NCI-H82 (cell line): ENCODE measurements around the gene CHPF.

ENCODE experiments used
- DNase-seq: peaks from one replicate; lab custom pipeline; 2025; lab: John Stamatoyannopoulos, UW

The CHPF gene

GRCh38 chr2:219513787-219514186, 29.8 kb downstream of the CHPF start:
- peak; percentile 55 for DNase-seq

GRCh38 chr2:219512524-219513216, 30.9 kb downstream of the CHPF start:
- peak; percentile 85 for DNase-seq

GRCh38 chr2:219511547-219512325, 31.9 kb downstream of the CHPF start:
- peak; percentile 97 for DNase-seq

- peak; percentile 80 for DNase-seq
These were observed 33.0 kb downstream of the CHPF start for GRCh38 chr2:219510512-219511135.

- peak; percentile 98 for DNase-seq
These were observed 33.7 kb downstream of the CHPF start for GRCh38 chr2:219509780-219510511.

GRCh38 chr2:219508971-219509779, 34.4 kb downstream of the CHPF start:
- peak; percentile 83 for DNase-seq

- no peak for DNase-seq
These were observed 35.2 kb downstream of the CHPF start for GRCh38 chr2:219508444-219508734.

GRCh38 chr2:219507581-219508443, 35.8 kb downstream of the CHPF start:
- DNase-seq: peak; percentile 84

- peak; percentile 91 for DNase-seq
These were observed 36.6 kb downstream of the CHPF start for GRCh38 chr2:219506802-219507526.

- DNase-seq: no peak
These were observed 37.3 kb downstream of the CHPF start for GRCh38 chr2:219506153-219506801.

- no peak for DNase-seq
These were observed 38.0 kb downstream of the CHPF start for GRCh38 chr2:219505585-219505984.

- no peak for DNase-seq
These were observed 41.0 kb downstream of the CHPF start for GRCh38 chr2:219502618-219503017.

GRCh38 chr2:219501849-219502248, 41.8 kb downstream of the CHPF start:
- DNase-seq: no peak

GRCh38 chr2:219500135-219500534, 43.5 kb downstream of the CHPF start:
- peak; percentile 62 for DNase-seq

GRCh38 chr2:219499555-219499954, 44.1 kb downstream of the CHPF start:
- no peak for DNase-seq

GRCh38 chr2:219499058-219499307, 44.6 kb downstream of the CHPF start:
- DNase-seq: no peak

- peak; percentile 99 for DNase-seq
These were observed 45.1 kb downstream of the CHPF start, which contains the start of gene GMPPA for GRCh38 chr2:219498280-219499057. TSS of gene GMPPA (plus strand) at chr2:219498891. CDS start at chr2:219499976, 1,085 bp downstream.

GRCh38 chr2:219497495-219498279, 45.9 kb downstream of the CHPF start:
- DNase-seq: peak; percentile 73
